Activated CD4-positive, alpha-beta T cell treated with anti-CD3 and anti-CD28 coated beads for 24 hours (primary cell): ENCODE measurements around the gene TAS2R39.

Experiments
- DNase-seq, 2 donors: peaks; one replicate each; pipeline ENCODE4 v3.0.0-alpha.2; 2020; ENCODE audit warnings: low read depth in 2 of 2

TAS2R39 gene

DNA sequence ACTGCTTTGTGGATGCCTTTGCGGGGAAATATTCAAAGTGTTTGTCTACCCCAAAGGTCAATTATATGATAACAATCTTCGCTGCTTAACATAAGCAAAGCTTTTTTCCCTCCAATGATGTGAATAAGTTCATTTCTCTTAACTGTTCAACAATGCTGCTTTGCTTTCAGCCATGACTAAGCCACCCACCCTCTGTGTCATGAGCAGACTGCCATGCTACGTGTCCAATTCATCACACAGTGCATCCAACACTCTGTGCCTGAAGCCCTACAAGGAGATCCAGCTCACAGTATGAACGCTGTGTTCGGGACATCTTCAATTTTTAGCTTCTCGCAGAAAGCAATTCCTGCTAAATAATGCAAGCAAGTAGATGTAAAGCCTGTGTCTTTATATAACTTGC, 32.9 kb downstream of the TAS2R39 start:
- DNase-seq, result no peak

DNA sequence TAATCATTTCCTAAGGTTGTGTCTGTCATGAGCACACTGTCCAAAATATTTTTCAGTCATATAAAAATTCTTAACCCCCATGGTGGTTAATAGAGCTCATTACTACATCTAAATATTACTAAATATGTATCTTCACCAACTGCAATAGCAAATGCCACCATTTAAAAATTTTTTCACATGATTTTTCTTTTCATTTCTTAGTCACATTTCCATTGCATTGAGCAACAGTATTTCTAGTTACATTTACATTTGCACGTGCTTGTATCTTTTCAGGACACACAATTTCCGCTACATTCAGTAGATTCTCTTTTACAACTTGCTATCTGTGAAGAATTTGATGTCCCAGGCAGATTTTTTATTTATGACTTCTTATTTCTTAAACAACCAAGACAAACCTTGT, 33.5 kb downstream of the TAS2R39 start:
- no peak for DNase-seq

DNA sequence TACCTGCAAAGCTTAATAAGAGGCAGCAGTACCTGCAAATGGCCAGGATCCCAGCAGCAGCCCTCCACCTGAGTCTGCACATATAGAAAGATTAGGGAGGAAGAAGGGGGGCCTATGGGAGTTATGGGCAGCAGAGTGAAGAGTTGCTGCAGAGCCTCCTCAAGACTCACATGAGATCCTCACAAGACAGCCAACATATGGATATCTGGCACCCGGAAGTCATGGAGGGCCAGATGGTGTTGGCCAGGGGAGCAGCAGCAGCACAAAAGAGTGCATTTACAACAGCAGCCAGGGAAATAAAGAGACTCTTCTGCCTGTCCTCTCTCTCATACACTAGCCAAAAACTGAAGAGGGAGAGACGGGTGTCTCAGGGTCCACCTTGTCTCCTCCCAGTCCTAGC, 34.6 kb downstream of the TAS2R39 start:
- no peak for DNase-seq

DNA sequence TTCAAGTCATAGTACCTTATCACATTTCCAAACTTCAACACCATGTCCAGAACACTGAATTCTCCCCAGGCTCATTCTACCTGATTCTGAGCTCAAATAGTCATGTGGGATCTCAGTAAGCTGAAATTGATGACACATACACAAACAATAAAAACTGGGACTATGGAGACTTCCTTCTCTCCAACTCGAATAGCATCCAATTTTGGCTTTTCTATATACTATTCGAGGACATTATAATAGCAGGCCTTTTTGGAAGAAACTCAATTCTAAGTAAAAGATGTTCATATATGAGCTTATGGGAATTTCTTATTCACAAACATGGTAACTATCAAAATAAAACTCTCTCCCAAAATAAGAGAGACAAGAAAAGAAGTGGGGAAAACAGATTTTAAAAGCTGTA, 38.1 kb downstream of the TAS2R39 start:
- DNase-seq, result no peak

DNA sequence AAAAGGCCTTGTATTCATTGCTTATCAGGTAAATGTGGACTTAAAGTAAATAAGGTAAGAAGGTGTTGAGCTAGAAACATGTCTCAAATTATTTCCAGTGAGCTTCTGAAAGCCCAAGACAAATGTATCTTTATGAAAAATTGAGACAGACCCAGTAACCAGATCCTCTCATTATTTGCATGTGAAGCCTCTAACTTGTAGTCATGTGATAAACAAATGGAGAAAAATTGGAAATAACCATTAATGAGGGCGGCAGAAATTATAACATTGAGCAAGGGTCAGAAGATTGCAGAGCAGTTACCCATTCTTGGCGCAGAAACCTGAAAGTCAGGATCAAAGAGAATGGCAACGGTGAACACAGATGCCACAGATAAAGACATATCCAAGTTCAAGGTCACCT, 38.5 kb downstream of the TAS2R39 start, which contains the start of gene TAS2R40:
TSS of gene TAS2R40 (plus strand) at position 301 of the 400 bp plus-strand sequence. CDS start at position 343, 42 bp downstream.
- DNase-seq, result no peak

DNA sequence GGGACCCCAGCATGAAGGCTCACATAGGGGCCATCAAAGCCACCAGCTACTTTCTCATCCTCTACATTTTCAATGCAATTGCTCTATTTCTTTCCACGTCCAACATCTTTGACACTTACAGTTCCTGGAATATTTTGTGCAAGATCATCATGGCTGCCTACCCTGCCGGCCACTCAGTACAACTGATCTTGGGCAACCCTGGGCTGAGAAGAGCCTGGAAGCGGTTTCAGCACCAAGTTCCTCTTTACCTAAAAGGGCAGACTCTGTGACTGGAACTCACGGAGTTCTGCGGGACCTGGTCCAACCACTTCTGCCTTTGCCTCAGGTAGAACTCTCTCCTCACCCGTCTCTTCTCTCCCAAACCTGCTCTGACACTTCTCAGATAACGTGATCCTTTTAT, 39.6 kb downstream of the TAS2R39 start:
- no peak for DNase-seq

DNA sequence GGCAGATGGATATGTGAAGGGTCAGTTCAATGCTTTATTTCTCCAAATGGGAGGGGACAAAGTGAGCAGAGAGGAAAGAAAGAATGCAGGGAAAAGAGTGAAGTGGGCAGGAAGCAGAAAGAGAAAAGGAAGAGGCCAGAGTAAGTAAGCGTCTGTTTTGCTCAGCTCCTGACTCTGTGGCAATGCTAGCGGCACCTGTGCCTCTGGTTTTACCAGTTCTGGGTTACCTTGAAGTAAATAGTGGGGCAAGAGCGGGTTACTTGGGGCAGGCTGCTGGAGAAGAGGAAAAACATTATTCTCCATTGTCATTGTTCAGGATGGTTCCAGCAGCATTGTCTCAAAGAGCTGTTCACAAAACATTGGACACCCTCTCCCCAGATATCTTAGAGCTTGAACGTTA, 40.6 kb downstream of the TAS2R39 start:
- DNase-seq, result no peak

DNA sequence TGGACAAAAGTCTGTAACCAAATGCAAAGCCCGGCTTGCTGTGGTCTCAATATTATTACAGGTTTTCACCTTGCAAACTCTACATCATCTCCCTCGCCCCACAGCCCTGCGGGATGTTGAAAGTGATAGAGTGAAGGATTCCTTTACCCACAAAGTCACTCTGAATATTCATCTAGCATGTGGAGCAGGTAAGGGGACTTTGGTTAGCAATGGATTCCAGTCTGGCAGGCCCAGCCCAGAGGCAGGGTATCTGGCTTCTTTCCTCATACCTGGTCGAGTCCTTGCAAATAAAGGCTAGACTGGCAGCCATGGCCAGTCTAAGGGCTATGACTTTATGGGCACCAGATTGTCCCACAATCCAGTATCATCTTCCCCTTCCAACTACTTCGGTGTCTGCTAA, 41.8 kb downstream of the TAS2R39 start:
- DNase-seq, result no peak

DNA sequence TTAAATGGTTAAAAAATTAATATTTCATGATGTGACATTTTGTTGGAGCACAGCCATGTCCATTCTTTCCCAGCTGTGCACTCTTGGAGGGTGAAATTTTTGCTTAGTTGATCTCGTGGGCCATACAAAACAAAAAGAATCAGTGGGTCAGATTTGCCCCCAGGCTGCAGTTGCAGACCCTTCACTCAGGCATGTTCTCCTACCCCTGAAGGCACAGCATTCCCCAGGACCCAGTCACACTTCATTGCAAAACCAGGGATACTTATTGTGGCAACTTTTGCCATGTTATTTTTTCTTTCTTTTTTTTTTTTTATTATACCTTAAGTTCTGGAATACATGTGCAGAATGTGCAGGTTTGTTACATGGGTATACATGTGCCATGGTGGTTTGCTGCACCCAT, 44.6 kb downstream of the TAS2R39 start:
- no peak for DNase-seq

DNA sequence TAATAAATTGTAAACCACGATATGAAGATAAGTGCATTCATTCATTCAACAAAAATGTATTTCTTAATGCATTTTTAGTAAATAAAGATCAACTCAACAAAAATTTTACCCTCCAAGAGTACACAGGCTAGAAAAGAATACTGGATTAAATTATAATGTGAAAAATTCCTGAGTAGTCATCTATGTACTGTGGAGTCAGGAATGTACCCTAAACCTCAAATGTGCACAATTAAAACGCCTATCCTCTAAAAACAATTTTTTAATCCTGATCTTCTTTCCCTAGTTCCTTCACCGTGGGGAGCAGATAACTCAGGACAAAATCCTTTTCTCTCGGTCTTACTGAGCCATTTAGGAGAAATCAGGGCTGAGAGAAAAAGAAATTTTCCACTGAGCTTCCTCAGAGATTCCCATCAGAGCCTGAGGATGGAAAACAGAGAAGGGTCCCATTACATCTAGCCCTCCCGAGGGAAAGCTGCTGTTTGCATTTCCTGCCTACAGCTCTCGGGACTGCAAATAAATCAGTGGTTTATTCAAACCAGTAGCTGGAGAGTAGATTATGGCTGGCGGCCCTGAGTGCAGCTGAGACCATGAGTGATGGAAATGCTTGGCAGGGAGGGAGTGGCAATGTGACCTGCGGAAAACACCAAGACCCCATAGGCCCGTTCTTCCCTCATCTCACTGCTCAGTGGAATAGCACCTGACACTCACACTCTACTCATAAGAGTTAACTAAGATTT, 46.0 kb downstream of the TAS2R39 start:
- DNase-seq, result no peak

DNA sequence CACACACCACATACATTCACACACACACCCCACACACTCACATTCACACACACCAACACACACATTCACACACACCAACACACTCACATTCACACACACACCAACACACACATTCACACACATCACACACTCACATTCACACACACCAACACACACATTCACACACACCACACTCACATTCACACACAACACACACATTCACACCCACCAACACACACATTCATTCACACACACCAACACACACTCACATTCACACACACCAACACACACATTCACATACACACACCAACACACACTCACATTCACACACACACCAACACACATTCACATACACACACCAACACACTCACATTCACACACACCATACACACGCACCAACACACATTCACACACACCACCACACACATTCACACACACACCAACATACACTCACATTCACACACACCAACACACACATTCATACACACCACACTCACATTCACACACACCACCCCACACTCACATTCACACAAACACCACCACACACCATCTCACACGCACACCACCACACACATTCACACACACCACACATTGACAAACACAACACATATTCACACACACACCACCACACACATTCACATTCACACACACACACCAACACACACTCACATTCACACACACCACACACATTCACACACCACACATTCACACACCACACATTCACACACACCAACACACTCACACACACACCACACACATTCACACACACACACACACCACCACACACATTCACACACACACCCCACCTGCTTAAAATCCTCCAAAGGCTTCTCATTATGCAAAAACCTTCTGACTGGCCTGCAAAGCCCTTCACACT, 47.6 kb downstream of the TAS2R39 start:
- no peak for DNase-seq
